HPDE6-E6E7 (cell line): Measurements from ENCODE around the gene TEX53.

Experiments used
- DNase-seq: peaks from one replicate; pipeline ENCODE4 v3.0.0; 2011; ENCODE audit warnings: missing footprints; ENCODE audit errors: extremely low spot score

Gene TEX53

DNA sequence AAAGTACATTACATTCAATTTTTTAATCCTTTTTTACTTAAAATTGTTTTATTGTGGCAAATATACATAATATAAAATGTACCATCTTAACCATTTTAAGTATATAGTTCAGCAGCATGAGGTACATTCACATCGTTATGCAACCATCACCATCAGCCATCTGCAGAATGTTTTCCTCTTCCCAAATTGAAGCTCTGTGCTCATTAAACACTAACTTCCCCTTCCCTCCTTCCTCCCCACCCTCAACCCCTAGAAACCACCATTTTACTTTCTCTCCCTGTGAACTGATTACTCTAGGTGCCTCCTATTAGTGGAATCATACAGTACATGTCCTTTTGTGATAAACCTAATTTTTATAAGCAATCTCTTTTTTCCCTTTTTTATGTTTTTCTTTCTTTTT is 15.6 kb downstream of the TEX53 start:
- DNase-seq = no peak

DNA sequence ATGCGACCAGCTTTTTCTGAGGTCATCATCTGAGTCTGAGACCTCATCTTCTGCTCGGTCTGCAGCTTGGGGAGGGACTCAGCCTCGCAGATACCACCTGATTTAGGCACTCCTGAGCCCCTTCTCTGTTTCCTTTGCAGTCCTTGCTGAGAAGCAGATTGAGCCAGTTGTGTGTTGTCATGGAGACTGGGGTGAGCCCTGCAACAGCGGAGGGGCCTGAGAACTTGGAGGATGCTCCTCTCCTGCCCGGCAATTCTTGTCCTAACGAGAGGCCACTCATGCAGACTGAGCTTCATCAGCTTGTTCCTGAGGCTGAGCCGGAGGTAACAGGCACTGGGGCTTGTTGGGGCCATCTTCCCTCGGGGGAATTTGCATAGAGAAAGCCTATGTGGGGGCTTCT is 19.2 kb downstream of the TEX53 start:
- no peak for DNase-seq

DNA sequence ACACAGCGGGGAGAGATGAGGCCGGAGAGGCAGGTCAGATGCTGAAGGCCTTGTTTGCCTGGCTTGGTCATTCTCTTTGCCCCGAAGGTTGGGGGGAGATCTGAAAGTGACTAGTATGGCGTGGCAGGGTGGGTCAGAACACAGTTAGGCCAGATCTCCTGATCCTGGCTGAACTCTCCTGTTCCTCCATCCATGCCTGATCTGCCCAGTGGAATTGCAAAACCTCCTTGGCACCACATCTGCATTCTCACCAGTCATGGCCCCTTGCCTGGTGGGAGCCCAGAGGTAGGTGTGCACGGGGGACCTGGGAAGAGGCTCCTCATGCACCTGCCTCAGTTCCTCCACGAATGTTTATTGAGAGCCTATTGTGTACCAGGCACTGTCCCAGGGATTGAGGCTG is 23.2 kb downstream of the TEX53 start:
- no peak for DNase-seq

DNA sequence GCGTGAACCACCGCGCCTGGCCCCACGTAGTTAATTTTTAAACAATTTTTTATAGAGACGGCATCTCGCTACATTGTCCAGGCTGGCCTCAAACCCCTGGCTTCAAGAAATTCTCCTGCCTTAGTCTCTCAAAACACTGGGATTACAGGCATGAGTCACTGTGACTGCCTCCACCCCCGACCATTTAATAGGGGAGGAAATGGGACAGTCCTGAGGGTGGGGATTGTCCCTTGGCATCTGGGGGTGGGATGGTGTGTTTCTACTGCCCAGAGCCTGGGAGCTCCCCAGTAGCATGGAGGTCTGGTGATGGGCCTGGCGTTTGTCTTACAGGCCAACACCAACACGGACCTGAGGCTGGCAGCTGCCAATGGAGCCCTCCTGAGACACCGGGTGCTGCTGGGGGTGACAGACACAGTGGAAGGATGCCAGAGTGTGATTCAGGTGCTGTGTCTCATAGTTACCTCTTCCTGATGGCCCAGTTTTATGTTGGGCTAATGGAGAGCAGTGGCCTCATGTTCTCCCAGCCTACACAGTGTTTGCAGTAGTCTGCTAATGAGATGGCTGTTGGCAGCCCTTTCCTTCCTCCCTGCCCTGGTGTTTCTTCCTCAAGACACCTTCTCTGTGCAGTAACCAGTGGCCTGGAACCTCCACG is 24.0 kb downstream of the TEX53 start:
- no peak for DNase-seq

DNA sequence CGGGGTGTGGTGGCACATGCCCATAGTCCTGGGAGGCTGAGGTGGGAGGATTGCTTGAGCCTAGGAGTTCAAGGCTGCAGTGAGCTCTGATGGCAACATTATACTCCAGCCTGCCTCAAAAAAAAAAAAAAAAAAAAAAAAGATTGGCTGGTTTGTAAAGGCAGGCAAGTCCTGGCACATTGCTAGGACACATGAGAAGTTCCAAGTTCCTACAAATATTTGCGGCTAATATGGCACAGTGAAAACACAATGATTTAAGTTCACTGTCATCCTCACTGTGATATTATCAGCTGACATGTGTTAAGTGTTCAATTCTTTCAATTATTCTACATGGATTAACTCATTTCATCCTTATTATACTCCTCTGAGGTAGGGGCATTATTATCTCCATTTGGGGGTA is 26.4 kb downstream of the TEX53 start:
- no peak for DNase-seq

DNA sequence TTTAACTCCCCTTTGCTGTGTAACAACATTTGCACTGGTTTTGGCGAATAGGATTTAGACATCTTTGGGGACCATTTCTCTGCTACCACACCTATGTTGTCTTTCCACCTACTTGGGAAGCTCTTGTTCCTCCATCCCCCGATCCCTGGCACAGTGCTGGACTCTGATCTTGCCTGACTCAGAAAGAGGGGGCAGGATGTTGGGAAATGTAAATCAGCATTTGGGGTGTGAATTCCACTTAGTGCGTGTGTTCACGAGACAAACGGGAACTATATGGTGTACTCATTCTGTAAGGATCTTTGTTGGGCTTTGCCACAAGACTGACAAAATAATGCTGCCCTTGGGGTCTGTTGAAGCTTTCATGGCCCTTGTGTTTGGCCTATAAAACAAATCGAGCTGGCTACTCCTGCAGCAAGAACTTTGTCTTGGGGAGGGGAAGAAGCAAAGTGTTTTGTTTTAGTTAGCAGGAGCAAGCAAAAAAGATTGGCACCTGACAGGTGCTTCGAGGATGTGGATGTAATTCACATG is 28.0 kb downstream of the TEX53 start:
- no peak for DNase-seq

DNA sequence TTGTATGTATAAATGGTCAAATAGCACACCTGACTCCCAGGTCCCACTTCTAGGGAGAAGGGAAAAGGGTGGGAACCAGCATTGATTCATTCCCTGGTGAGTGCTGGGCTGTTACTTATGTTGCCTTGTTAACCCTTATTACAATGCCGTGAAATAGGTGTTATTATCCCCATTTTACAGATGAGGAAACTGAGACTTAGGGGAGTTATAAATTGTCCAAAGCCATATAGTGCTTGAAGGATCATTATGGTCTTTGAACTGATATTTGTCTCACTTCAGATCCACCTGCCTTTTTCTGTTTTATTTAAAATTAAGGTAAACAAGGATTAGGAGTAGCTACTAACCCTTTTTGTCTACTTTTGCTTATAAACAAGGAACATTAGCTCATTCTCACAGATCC is 30.1 kb downstream of the TEX53 start:
- DNase-seq = no peak

DNA sequence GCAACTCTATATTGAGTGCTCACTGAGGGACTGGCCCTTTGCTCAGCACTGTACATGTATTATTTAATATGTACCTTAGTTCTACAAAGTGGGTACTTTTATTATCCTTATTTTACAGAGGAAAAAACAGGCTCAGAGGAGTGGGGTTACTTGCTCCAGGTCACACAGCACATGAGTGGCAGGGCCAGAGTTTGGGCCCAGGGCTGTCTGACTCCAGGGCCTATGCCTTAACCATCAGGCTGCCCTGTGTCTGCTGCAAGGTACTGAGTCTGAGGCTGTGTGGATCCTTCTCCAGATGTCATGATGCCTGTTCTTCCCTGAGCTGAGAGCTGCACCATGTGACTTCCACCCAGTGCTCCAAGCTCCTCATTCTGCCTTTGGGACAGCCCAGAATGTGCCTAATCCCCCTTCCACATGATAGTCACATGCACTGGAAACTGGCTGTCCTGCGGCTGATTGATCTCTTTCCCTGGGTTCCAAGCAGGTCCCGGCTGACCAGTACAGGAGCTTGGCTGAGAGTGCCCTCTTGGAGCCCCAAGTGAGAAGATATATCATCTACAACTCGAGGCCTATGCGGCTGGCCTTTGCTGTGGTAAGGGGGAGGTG is 31.1 kb downstream of the TEX53 start:
- no peak for DNase-seq

DNA sequence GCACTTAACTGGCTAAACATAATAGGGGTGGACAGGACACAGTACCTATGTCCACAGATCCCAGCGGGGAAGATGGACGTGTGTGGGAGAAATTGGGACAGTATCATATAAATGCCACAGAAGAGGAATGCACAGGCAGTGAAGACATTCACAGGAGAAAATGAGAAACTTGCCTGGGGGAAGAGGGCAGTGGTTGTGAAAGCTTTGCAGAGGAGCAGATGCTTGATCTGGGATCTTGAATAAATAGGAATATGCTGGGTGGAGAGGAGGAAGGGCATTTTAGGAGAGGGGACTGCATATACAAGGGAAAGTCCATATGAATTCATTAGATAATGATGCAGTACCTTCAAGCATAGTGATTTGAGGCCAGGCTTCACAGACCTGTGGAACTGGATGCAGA is 32.9 kb downstream of the TEX53 start:
- DNase-seq = no peak

DNA sequence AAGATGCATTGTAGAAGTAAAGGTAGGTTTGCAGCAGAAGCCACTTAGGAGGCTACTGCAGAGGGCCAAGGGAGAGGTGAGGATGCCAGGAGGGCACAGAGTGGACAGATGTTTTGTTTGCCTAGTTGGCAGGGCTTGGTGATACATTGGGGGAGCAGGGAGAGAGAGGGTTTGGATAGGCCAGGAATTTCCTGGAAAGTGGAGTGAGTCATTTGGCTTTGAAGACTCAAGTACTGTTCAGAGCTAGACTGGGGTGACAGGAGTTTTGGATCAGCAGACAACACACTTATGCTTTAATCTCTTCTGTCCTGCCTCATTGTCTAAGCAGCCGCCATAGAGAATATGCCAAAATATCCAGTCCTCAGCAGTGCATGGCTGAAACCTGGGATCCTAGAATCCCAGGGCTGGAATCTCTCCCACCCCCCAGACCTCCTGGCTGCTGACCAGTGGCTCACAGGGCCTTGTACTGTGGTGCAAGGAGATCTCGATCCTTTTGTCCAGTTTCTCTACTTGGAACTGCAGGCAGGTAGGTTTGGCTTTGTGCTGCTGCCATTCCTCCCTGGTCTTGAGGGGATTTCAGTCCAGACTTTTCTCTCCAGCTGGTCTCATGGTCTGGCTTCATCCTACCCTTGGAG is 35.5 kb downstream of the TEX53 start:
- no peak for DNase-seq

DNA sequence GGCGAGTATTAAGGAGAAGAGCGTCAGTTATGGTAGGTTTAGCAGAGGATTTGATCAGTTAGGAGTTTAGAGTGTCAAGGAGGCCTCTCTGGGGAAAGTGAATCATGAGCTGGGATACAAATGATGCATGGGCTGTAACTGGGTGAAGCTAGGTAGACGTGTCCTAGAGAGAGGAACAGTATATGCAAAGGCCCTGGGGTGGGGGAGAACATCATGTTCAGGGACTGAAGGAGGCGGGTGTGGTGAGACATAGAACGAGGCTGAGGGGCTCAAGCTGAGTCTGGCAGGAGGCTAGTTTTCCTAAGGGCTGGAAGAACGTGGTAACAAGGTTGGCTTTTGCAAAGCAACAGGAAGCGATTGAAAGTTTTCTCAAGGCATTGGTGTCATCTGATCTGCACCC is 36.0 kb downstream of the TEX53 start:
- DNase-seq = no peak

DNA sequence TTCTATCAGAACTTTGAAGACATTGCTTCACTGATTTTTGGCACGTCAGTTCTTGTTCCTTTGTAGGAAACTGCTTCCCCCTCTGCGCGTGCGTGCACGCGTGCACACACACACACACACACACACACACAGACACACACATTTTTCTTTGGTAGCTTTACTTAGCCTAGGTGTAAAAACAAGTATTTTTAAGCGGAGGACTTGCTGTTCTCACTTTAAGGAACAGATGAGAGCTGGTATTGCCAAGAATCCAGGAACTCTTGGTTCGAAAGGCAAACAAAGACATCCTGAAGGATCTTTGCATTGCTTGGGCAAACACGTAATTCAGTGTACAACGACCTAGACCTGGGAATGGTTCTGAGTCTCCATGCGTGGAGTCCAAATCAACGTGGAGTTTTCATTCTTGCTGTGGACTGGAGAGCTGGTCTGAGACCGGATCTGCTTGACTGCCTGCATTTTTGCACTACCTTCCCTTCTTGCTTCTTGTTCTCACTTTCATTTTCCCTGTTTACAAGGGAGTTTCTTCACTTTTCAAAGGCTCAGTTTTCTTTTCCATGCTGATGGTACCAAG is 38.3 kb downstream of the TEX53 start:
- no peak for DNase-seq

DNA sequence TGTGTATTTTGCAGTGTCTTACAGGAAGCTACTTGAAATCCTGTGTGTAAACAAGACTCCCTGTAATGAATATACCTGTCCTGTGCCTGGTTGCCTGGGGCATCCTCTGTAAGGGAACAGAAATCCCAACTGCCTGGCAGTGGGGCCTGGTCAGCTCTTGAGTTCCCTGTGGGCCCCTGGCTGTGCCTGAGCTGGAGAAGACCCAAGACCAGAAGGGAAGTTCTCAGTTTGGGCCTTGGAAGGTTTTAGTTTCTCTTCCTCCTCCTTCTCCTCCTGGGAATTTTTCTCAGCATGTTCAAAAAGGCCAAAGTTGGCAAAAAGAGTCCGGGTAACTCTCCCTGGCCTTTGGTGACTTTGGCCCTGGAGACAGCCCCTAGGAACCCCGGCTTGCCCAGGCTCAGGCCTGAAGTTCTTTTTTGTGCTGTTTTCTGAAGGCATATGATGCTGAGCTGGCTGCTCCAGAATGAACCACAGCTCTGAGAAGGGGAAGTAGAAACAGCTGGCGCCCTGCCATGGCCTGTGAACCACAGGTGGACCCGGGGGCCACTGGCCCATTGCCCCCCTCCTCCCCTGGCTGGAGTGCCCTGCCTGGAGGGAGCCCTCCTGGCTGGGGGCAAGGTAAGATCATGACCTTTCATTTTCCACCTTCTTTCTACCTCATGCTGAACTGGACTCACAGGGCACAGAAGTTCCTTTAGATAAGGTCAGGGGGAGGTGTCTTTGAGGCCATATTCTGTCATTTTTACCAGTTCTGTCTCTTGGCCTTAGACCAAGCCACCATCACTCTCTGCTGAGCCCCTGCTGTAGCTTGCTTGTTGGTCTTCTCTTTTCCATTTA is 40.7 kb downstream of the TEX53 start:
- no peak for DNase-seq

DNA sequence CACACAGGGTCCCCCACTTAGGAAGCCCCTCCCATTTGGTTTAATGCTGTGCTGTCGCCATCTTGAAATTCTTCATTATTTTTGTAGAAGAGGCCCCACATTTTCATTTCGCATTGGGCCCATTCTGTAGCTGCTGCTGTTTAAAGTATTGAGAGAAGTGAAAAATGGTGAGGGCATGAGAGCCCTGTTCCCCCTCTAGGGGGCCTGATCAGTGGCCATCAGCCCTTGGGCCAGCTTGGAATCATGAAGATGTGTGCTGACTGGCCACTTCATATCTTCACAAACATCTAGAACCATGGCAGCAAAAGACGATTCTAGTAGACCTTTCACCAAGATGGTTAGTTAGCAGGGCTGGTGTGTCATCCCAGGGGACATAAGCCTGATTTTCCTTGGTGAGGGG is 43.2 kb downstream of the TEX53 start:
- DNase-seq = no peak

DNA sequence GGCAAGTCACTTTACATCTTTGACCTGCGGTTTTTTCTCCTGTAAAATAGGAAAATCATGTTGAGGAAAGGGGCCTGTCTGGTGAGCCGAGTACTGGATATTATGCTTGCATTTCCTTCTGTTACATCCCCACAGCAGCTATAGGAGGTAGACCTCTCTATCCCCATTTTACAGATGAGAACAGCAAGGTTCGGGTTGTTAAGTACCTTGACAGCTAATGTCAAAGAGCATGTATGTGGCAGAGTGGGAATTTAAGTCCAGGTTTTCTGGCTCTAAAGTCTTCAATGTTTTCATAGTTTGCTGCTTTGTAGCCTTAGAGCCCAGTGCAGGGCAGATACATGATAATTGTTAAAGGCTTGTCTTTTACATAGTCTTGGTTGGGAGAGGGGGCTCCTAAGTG is 43.7 kb downstream of the TEX53 start:
- DNase-seq = no peak

DNA sequence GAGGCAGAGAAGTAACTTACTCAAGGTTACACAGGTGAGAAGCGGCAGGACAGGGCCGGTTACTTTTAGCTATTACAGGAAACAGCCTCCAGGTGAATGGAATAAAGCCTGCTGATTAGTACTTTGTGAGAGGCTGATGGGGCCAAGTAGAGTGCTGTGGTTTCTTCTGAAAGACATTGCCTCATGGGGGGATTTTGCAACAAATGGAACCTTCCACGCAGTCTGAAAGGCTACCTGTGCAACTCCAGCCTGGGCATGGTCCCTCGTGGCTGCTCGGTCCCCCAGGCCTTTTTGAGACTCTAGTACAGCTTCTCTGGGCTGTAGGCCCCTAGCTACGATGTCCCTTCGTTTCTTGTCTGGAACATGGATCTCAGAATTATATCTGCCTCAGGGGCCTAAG is 44.5 kb downstream of the TEX53 start:
- no peak for DNase-seq

DNA sequence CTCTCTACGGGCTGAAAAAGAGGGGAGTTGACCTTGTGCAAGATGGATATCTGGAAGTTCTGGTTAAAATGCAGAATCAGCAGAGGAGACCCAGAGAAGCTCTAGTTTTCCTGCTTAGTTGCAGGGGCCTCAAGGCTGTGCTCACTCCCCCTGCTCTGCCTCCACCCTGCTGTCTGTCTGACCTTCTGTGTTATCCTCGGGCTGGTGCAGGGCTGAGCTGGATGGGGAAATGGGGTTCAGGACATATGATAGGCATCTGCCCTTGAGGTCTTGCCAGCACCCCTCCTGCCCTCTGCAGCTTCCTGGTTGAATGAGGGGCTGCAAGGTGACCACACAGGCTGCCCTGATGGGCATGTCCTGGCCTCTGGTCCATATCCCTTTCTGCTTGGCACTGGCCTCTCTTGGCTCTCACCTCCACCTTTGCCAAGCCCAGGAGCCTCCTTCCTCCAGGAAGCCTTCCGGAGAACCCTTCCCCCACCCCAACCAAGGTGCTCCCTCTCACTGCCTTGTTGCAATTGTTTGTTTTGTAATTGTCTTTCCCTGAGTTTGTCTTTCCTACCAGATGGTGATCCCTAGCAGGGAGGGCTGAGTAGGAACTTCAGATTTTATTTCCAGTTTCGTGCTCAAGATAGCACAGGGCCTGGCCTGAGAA is 45.2 kb downstream of the TEX53 start:
- DNase-seq = no peak

DNA sequence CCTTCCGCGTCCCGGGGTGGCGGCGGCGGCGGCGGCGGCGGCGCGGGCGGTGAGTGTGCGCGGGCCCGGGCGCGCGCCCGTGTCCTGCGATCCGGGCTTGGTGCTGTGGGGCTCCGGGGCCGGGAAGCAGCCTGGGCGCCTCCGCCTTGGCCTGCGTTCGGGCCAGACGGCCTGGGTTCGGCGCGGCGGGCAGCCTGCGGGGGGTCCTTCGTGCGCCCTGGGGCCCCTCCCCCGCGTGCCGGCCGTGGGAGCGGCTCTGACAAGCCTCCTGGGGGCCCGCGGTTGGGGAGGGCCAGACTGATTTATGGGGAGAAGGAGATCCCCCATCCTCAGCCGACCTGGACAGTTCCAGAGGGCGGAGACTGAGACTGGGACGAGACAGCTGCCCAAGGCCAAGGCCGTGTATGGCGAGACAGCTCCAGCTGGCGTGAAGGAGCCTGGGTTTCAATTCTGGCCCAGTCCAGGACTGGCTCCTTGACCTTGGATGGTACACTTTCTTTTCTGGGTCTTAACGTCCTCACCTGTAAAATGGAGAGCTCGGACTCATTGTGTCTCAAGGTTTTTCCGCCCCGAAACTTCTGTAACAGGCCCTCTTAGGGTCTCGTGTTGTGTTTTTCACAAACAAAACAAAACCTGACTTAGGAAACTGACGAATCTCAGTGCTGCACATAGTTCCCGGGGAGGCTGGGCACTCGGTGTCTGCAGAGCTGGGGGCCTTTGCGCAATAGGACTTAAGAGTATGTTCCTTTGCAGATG is 45.9 kb downstream of the TEX53 start:
- DNase-seq = peak; percentile 40

DNA sequence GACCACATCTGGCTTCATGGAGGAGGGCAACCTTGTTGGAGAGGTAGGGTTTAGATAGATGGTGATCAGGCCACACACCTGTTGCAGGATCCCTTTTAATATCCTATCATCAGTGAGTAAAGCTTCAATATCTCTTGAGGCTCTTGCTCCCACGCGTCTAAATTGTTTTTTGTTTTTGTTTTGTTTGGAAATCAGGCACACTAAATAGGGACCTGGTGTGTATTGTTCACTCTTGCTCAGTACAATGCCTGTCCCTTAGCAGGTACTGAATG is 49.1 kb downstream of the TEX53 start:
- no peak for DNase-seq

DNA sequence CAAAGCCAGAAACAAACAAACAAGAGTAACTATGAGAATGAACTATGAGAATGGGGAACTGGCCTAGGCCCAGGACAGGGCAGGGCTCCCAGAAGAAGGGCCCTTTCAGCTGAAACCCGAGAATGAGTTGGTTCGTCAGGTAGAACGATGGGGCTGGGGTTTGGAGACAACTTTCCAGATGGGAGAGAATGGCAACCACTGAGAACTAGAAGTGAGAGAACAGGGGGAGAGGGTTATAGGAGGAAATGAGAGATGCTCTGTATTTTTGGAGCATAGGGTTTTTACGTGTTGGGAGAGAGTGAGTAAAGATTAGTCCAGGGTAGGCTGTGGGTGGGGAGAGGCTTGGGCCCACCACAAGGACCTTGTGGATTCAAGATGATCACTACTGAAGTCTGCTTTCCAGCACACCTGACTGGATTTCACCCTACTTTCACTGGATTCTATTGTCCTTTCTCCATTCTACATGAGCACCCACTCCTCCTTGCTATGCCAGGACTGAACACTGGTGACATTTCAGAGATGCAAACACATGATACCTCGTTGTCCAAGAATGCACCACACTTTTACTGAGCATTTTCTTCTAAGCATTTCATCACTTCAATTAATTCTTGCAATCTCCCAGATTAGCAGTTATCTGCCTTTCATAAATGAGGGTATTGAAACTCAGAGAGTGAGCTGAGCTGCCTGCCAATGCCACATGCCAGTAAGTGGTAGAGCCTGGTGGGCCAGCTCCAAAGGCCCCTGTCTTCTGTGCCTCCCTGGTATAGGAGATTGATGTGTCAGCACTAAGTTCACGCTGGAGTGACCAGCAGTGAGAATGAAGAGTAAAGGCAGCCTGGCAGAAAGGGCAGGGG is 49.7 kb downstream of the TEX53 start:
- DNase-seq = no peak
